GM12892 (cell line): Measurements from ENCODE around the gene C1orf226.

Experiments used
- DNase-seq: peaks from one replicate; pipeline ENCODE4 v3.0.0; 2011; ENCODE audit not compliant: insufficient read length
- FAIRE-seq: peaks from 2 replicates; lab custom pipeline; 2011; peaks lifted over from hg19 to GRCh38; lab: Jason Lieb, UNC
- POLR2A ChIP-seq: IDR thresholded peaks from 2 replicates; pipeline ENCODE4 v1.6.1; 2011; ENCODE audit warnings: low read depth, low read length, control low read depth
- POLR2AphosphoS5 ChIP-seq: IDR thresholded peaks from 2 replicates; pipeline ENCODE4 v1.6.1; 2011; ENCODE audit warnings: low read depth, low read length, control low read depth
- TAF1 ChIP-seq: IDR thresholded peaks from 2 replicates; pipeline ENCODE4 v1.6.1; 2011; ENCODE audit warnings: low read depth, mild to moderate bottlenecking, control low read depth, low read length, borderline replicate concordance

Gene C1orf226

DNA sequence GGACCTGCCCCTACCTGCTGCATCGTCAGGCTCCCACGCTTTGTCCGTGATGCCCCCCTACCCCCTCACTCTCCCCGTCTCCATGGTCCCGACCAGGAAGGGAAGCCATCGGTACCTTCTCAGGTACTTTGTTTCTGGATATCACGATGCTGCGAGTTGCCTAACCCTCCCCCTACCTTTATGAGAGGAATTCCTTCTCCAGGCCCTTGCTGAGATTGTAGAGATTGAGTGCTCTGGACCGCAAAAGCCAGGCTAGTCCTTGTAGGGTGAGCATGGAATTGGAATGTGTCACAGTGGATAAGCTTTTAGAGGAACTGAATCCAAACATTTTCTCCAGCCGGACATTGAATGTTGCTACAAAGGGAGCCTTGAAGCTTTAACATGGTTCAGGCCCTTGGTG is 13.8 kb upstream of the C1orf226 start:
- DNase-seq, result no peak
- no peak for FAIRE-seq
- TF ChIP-seq POLR2A (no peak), POLR2AphosphoS5 (no peak), TAF1 (no peak)

- TF ChIP-seq TAF1 (no peak), POLR2A (no peak), POLR2AphosphoS5 (no peak)
- FAIRE-seq, result no peak
- no peak for DNase-seq
Measured at GRCh38 chr1:162368451-162368850, 13.1 kb upstream of the C1orf226 start.

GRCh38 chr1:162369571-162369970 is 12.0 kb upstream of the C1orf226 start:
- FAIRE-seq (no peak), DNase-seq (no peak)
- TF ChIP-seq POLR2AphosphoS5 (no peak), TAF1 (no peak)

DNA sequence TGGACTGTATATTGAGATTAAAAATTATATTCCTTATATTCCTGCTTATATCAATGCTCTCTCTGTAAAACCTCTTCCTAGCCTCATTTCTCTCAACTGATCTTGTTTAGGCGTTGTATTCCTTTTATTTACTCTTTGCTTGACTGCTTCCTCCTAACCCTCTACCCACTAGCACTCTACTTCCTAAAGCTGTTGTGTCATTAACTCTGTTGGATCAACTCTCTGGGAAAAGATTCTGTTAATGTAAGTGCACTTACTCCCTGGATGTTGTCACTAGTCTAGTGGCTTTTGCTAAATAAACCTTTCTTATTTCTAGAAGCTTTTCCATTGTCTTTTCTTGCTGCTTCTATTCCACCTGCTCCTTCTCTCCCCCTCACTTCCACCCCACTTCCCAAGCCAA is 11.4 kb upstream of the C1orf226 start:
- FAIRE-seq (no peak), DNase-seq (no peak)
- no peak for TF ChIP-seq POLR2AphosphoS5
- no peak for TF ChIP-seq TAF1
- TF ChIP-seq POLR2A, result no peak

GRCh38 chr1:162370721-162371120 is 10.8 kb upstream of the C1orf226 start:
- no peak for FAIRE-seq

DNA sequence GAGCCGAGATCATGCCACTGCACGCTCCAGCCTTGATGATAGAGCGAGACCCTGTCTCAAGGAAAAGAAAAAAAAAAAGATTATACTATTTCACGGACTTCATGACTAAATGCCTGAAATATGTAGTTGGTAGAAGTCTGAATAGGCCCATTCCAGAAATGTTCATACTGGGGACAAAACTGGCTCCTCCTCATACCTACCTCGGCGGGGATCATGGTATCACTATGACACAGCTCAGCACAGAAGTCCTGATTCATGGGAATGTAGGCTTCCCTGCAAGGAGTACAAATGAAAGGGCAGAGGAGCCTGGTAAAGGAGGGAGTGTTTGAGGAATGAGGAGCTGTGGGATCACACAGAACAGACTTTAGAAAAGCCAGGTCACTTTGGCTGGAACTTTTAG is 9.9 kb upstream of the C1orf226 start:
- FAIRE-seq (no peak), DNase-seq (no peak)
- no peak for TF ChIP-seq POLR2AphosphoS5
- no peak for TF ChIP-seq TAF1
- TF ChIP-seq POLR2A, result no peak

More at GRCh38 chr1:162370721-162371120, 10.8 kb upstream of the C1orf226 start:
- DNase-seq, result no peak
- TF ChIP-seq POLR2A (no peak), POLR2AphosphoS5 (no peak), TAF1 (no peak)

DNA sequence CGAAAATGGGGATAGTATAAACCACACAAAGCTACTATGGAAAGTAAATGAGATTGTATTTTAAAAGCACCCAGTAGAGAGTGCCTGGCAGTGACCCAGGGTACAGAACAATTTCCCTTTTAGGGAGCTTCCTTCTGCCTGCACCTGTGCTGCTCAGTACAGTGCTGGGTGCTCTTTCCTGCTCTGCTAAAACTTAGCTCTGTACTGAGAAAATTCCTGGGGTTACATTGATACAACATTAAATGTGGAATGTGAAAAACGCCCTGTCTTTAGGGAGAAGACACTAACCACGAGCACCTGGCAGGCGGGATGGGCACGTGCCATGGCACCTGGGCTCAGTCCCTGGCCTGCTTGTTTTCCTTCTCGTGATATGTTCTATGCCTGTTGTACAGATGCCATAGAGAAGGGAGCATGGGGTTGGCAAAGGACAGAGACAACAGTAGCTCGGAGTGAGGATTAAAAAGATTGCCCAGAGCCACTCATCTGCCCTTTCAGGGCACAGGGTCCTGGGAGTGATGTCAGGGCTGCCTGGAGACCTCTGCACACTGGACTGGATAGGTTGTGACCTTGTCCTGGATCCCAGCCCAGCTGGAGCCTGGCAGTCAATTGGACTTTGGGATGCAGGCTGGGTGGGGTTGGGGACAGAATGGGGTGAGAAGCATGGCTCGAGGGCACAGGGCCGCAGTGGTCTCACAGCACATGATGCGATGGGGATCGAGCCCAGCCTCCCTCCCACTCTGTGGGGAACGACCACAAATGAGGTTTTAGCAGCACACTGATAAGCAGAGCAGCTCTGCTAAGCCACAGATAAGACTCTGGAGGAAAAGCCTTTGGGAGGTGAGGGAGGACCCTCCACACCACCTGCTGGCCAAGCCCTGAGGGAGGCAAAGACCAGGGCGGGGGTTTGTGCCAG is 9.1 kb upstream of the C1orf226 start:
- TF ChIP-seq POLR2A (no peak), TAF1 (no peak), POLR2AphosphoS5 (no peak)
- FAIRE-seq (no peak), DNase-seq (no peak)

- TF ChIP-seq TAF1 (no peak), POLR2A (no peak), POLR2AphosphoS5 (no peak)
- FAIRE-seq, result no peak
- no peak for DNase-seq
Measured at GRCh38 chr1:162373072-162373427, 8.5 kb upstream of the C1orf226 start.

DNA sequence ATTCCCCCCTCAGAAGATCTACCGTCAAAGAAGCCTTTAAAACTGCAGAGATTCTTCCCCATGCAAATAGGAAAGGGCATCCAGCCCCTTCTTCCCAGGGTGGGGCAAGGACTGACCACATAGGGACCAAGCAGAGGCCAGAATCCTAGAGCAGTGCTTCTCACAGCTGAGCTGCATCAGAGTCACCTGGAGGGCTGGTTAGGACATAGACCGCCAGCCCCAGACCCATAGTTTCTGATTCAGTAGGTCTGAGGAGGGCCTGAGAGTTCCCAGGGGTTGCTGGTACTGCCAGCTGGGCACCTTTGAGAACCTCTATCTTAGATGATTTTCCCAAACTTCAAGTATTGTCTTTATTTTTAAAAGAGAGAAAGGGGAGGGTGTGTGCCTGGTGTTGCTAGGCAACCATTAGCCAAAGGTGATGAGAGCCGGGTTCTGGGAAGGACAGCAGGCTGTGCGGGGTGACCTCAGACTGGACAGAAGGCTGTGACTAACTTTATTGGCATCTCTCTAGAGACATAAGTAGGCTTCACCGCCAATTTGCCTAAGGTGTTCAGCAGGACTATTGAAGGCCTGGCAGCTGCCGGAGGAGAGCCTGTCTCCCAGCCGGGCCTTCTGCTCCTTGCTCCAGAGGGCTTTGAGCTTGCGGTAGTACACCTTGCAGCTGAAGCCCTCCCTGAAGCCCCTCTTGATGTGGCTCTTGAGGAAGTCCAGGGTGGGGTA is 7.8 kb upstream of the C1orf226 start:
- FAIRE-seq, result no peak
- no peak for DNase-seq
- TF ChIP-seq POLR2A (no peak), TAF1 (no peak), POLR2AphosphoS5 (no peak)

GRCh38 chr1:162374406-162374805 is 7.1 kb upstream of the C1orf226 start:
- no peak for TF ChIP-seq TAF1
- TF ChIP-seq POLR2A, result no peak
- no peak for TF ChIP-seq POLR2AphosphoS5
- FAIRE-seq (no peak), DNase-seq (no peak)

DNA sequence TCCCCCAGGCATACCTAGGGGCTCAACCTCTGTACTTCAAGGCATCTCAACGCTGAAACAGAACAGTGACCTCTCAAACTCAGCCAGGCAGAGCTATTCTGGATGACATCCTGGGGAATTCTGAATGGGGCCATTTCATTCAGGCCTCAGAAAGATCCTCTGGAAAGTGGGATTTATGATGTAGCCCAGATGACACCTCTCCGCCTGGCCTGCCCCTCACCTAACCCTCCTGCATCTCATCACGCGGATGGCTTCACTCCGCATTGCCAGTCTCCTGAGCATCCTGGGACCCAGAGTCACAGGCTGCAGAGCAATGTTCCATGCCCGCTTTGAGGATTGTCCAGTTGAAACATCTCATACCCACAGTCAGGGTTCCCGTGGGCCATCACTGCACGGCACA is 6.1 kb upstream of the C1orf226 start:
- no peak for DNase-seq
- FAIRE-seq, result no peak
- no peak for TF ChIP-seq POLR2AphosphoS5

DNA sequence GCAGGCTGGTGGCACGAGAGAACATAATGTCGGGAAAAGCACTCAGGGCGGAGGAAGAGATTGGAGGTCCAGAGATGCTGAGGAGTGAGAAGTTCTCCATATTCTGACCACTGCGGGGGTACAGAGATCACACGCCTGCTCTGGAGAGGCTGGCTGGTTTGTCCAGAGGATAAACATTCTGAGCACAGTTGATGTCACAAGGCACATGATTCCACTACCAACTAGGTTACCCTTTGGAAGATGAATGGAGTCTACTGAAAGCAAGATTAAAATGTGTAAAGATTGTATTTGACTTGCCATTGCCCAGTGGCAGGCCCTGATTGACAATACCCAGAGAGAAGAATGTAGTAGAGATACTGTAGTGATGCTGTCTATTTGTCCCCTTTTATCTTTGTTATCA is 4.8 kb upstream of the C1orf226 start, which contains the start of gene SPATA46:
TSS of gene SPATA46 (minus strand) at position 164 of the 400 bp plus-strand sequence. CDS start at position 100, 64 bp downstream.
- FAIRE-seq (no peak), DNase-seq (no peak)
- TF ChIP-seq POLR2A (no peak), TAF1 (no peak), POLR2AphosphoS5 (no peak)
